Measurements from ENCODE around the gene VPS51. TPM values are rescaled to one million over a fixed set of nuclear protein-coding genes. Genes with fewer than 3 reads are reported as not detected.

Gene VPS51
- total RNA-seq, 1 donor from 2014 or later: 214 TPM

Small RNA genes within 50 kb of the gene (microRNA-seq; reads per million reads assigned to microRNA genes)
- not detected for gene MIR6751

Other genes starting within 250 kb of the VPS51 start
- 58.0 and 60.4 TPM in 2 replicates for gene EHD1, start 217.6 kb upstream of the VPS51 start, total RNA-seq
- 14.1 and 20.4 TPM in 2 replicates for gene ATG2A, start 179.0 kb upstream of the VPS51 start, total RNA-seq
- gene PPP2R5B, start 171.5 kb upstream of the VPS51 start, total RNA-seq: 32.1 and 39.0 TPM in 2 replicates
- not detected in 2 replicates for gene GPHA2, start 160.3 kb upstream of the VPS51 start, total RNA-seq
- not detected in 2 replicates for gene MAJIN, start 124.1 kb upstream of the VPS51 start, total RNA-seq
- gene BATF2, start 99.2 kb upstream of the VPS51 start, total RNA-seq: 0.21 and 1.2 TPM in 2 replicates
- gene ARL2, start 82.1 kb upstream of the VPS51 start, total RNA-seq: 134 TPM in 2 replicates
- 12.5 and 21.3 TPM in 2 replicates for gene SNX15, start 68.8 kb upstream of the VPS51 start, total RNA-seq
- 20.4 and 32.5 TPM in 2 replicates for gene SAC3D1, start 55.0 kb upstream of the VPS51 start, total RNA-seq
- gene NAALADL1, start 37.7 kb upstream of the VPS51 start, total RNA-seq: not detected in 2 replicates
- 0.75 and 1.8 TPM in 2 replicates for gene CDCA5, start 12.2 kb upstream of the VPS51 start, total RNA-seq
- 39.8 and 48.1 TPM in 2 replicates for gene ZFPL1, start 12.0 kb upstream of the VPS51 start, total RNA-seq
- 17.3 and 30.3 TPM in 2 replicates for gene TM7SF2, start 15.7 kb downstream of the VPS51 start, total RNA-seq
- 13.4 and 18.3 TPM in 2 replicates for gene ZNHIT2, start 21.5 kb downstream of the VPS51 start, total RNA-seq
- 163 and 184 TPM in 2 replicates for gene FAU, start 25.9 kb downstream of the VPS51 start, total RNA-seq
- 37.6 and 44.2 TPM in 2 replicates for gene MRPL49, start 26.1 kb downstream of the VPS51 start, total RNA-seq
- 25.1 and 29.2 TPM in 2 replicates for gene SYVN1, start 38.3 kb downstream of the VPS51 start, total RNA-seq
- not detected in 2 replicates for gene SPDYC, start 74.0 kb downstream of the VPS51 start, total RNA-seq
- gene CAPN1, start 85.7 kb downstream of the VPS51 start, total RNA-seq: 130 and 149 TPM in 2 replicates
- 3.2 and 4.5 TPM in 2 replicates for gene POLA2, start 165.7 kb downstream of the VPS51 start, total RNA-seq
- gene CDC42EP2, start 218.7 kb downstream of the VPS51 start, total RNA-seq: 45.1 and 47.2 TPM in 2 replicates
- gene DPF2, start 237.6 kb downstream of the VPS51 start, total RNA-seq: 35.0 and 37.1 TPM in 2 replicates

All from myocyte (in vitro differentiated cells).